Stomach (tissue), 9 donors: ENCODE results near the gene NPAS3. TPM values are rescaled to one million over a fixed set of nuclear protein-coding genes. Genes with fewer than 3 reads are reported as not detected.

ENCODE experiments used
- DNase-seq, 2 donors: peaks; one replicate each; pipeline versions ENCODE4 v3.0.0 to v3.0.0-alpha.2; 2013 to 2019
- H3K27ac ChIP-seq, 5 donors: fragments of 200-600 bp in 4 of 5; sonication (generic) in 4 of 5; one replicate each; pipeline ENCODE4 v1.5.1; 2013 to 2019; ENCODE audit warnings: mild to moderate bottlenecking in 1 of 5, moderate library complexity in 1 of 5
- H3K27me3 ChIP-seq, 3 donors: fragments of 200-600 bp; sonication (generic); one replicate each; pipeline ENCODE4 v1.5.1; 2017 to 2019; ENCODE audit warnings: mixed run types in 1 of 3
- H3K36me3 ChIP-seq, 4 donors: fragments of 200-600 bp; sonication (generic); 1 replicate in 3 of 4; 2 replicates in 1 of 4; pipeline ENCODE4 v1.5.1; 2016 to 2019
- H3K4me1 ChIP-seq, 4 donors: fragments of 200-600 bp; sonication (generic); one replicate each; pipeline ENCODE4 v1.5.1; 2016 to 2019
- H3K4me3 ChIP-seq, 4 donors: fragments of 200-600 bp; sonication (generic) in 3 of 4; one replicate each; pipeline ENCODE4 v1.5.1; 2016 to 2019; ENCODE audit warnings: mild to moderate bottlenecking in 1 of 4
- H3K9me3 ChIP-seq, 4 donors: fragments of 200-600 bp; sonication (generic); one replicate each; pipeline ENCODE4 v1.5.1; 2016 to 2019
- EP300 ChIP-seq: sonication (generic); formaldehyde crosslinking; IDR thresholded peaks from one replicate; pipeline ENCODE4 v1.6.1; 2017; ENCODE audit warnings: antibody characterized with exemption
- POLR2A ChIP-seq, 4 donors: fragments of 450-650 bp; IDR thresholded peaks; one replicate each; pipeline ENCODE4 v1.6.1; 2016; ENCODE audit warnings: antibody characterized with exemption in 4 of 4, control low read depth in 2 of 4, mild to moderate bottlenecking in 1 of 4, moderate library complexity in 1 of 4
- POLR2AphosphoS5 ChIP-seq, 3 donors: sonication (generic); formaldehyde crosslinking; IDR thresholded peaks; one replicate each; pipeline ENCODE4 v1.6.1; 2016; ENCODE audit warnings: antibody characterized with exemption in 3 of 3
- WGBS, 5 donors: extraction: QIAGEN DNeasy Blood & Tissue Kit in 3 of 5; methylation state at CpG; one replicate each; pipeline versions ENCODE4 v1.1.5 to v1.1.7; 2013 to 2018; 5-methylcytosine and 5-hydroxymethylcytosine counted together
- intact Hi-C: fragments of 100-400 bp; cut with DNase I; formaldehyde crosslinking; loops from one replicate; pipeline ENCODE4 v1.15.1; 2023; ENCODE audit warnings: low total_unique reads
- polyA plus RNA-seq, 3 donors: library from polyadenylated mRNA; stranded (reverse); fragments of 200-250 nt; gene quantifications; one replicate each; pipeline ENCODE4 v1.2.3, GENCODE V29; 2013
- total RNA-seq, 5 donors: library from RNA; depleted of rRNA; stranded (reverse); fragments of >200 nt; gene quantifications; one replicate each; pipeline versions ENCODE4 v1.1.0 to v1.2.3, GENCODE V29; 2014 to 2016
- TF ChIP-seq, protein P1 (sequence below), 7 experiments: fragments of 450-650 bp in 4 of 7; fragments of 200-600 bp in 3 of 7; sonication (generic) in 3 of 7; IDR thresholded peaks; one replicate each; pipeline ENCODE4 v1.5.1; 2016 to 2019; ENCODE audit warnings: antibody characterized with exemption in 7 of 7, control low read depth in 2 of 7, mild to moderate bottlenecking in 1 of 7
- donor health status: healthy with polysubstance abuse.
- donor health status: Bipolar disorder and iron deficiency.
- donor health status: healthy.

NPAS3 gene
- total and polyA plus RNA-seq, 8 donors: under 0.01 to 7.9 (median 0.76) TPM; not detected in 1

DNA sequence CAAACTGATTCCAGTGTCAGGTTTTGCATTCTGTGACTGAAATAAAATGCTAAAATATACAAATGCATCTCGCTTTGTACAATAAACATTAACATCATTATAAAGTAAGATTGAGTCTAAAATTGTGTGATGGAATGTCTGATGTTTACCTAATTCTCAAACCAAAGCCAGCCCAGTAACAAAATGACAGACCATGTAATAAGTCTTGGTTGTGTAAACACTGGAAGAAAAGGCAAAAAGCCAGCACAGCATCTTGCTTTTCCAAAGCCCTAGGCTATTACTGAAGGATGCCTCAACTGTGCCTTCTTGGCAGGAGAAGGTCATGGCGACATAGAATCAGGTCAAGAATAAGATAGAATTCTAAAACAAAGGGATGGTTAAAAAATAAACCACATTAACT lies 842.6 kb downstream of the NPAS3 start:
- no peaks in the 10 kb centered on the region for H3K9me3 ChIP-seq
- no peaks in the 10 kb centered on the region for H3K27me3 ChIP-seq
- WGBS, 5 donors: 31 to 62% (median 49%) methylated on average over 2 of the region's 2 CpGs
- no peak overlapping the region for H3K27ac ChIP-seq
- DNase-seq: no peak
- no peak overlapping the region for H3K4me3 ChIP-seq
- intact Hi-C loops: no loop called here
- H3K36me3 ChIP-seq: no peaks in the 10 kb centered on the region
- peaks cover 0 to 22% (median 16%) of the 10 kb centered on the region in 4 donors for H3K4me1 ChIP-seq
- TF ChIP-seq POLR2A (IDR thresholded peaks at IDR 0.05) (no peak), POLR2AphosphoS5 (IDR thresholded peaks at IDR 0.05) (no peak), EP300 (no peak)
- TF ChIP-seq, protein P1, sequence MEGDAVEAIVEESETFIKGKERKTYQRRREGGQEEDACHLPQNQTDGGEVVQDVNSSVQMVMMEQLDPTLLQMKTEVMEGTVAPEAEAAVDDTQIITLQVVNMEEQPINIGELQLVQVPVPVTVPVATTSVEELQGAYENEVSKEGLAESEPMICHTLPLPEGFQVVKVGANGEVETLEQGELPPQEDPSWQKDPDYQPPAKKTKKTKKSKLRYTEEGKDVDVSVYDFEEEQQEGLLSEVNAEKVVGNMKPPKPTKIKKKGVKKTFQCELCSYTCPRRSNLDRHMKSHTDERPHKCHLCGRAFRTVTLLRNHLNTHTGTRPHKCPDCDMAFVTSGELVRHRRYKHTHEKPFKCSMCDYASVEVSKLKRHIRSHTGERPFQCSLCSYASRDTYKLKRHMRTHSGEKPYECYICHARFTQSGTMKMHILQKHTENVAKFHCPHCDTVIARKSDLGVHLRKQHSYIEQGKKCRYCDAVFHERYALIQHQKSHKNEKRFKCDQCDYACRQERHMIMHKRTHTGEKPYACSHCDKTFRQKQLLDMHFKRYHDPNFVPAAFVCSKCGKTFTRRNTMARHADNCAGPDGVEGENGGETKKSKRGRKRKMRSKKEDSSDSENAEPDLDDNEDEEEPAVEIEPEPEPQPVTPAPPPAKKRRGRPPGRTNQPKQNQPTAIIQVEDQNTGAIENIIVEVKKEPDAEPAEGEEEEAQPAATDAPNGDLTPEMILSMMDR (IDR thresholded peaks at IDR 0.05): no peak

DNA sequence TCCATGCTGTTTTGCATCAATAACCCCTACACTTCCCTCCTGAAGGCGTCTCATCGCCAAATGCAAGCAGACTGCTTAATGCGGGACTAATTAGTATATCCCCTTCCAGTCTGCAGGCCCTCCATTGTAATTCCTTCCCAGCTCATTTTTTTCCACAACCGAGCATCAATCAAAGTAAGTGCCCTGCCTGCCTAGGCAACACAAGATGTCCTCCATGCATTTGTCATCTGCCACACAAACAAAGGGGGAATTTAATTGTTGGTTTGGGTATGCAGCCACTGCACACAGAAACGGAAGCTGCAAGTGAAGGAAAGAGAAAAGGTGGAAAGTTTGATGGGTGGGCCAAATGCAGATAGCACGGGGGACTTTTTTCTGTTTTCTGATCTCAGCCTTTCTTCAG lies 844.2 kb downstream of the NPAS3 start:
- no peaks in the 10 kb centered on the region for H3K36me3 ChIP-seq
- no peaks in the 10 kb centered on the region for H3K9me3 ChIP-seq
- no peak overlapping the region for H3K4me3 ChIP-seq
- H3K27ac ChIP-seq: no peak overlapping the region
- TF ChIP-seq POLR2A (IDR thresholded peaks at IDR 0.05) (no peak), POLR2AphosphoS5 (IDR thresholded peaks at IDR 0.05) (no peak), EP300 (no peak)
- peaks cover 0 to 22% (median 16%) of the 10 kb centered on the region in 4 donors for H3K4me1 ChIP-seq
- 94 to 98% (median 96%) methylated on average over 6 of the region's 6 CpGs for WGBS, 5 donors
- no peaks in the 10 kb centered on the region for H3K27me3 ChIP-seq
- DNase-seq: no peak
- intact Hi-C loops: no loop called here

DNA sequence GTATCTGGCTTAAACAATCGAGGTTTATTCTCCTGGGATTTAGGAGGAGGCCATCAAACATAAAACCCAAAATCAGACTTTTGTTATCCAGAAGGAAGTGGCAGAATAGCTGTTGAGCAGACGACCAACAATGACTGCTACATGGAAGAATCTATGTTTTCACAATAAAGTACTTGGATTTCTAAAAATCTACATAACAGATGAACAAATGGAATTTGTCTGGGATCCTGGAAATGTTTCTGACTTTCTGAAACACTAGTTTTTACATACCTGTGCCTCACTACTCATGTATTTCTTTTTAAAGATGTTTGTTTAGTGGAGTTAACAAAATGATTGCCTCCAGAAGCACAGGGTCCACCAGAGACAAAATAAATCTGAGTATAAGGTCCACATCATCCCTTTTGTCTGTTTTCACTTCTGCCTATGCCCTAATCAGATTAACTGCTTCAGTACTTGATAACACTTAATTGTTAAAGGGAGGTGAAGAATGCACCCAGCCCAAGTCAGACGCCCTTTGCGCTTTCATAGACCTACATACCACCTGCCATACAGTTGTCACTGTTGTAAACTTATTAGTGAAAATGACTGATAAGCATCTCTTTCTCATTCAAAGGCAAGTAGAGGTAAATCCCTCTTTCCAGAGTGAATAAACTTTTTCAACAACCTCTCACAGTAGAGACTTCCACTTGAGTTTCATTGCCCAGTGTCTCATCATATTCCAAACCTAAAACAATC lies 847.6 kb downstream of the NPAS3 start:
- H3K36me3 ChIP-seq: no peaks in the 10 kb centered on the region
- DNase-seq: no peak
- intact Hi-C loops: no loop called here
- no peak for TF ChIP-seq EP300
- TF ChIP-seq, protein P1 (IDR thresholded peaks at IDR 0.05): no peak
- TF ChIP-seq POLR2AphosphoS5 (IDR thresholded peaks at IDR 0.05): no peak
- TF ChIP-seq POLR2A (IDR thresholded peaks at IDR 0.05): no peak
- no peak overlapping the region for H3K4me3 ChIP-seq
- 73 to 88% (median 80%) methylated on average over 4 of the region's 4 CpGs for WGBS, 5 donors
- H3K27ac ChIP-seq: no peak overlapping the region
- no peaks in the 10 kb centered on the region for H3K9me3 ChIP-seq
- peaks cover 0 to 4% (median 2%) of the 10 kb centered on the region in 4 donors for H3K4me1 ChIP-seq
- no peaks in the 10 kb centered on the region for H3K27me3 ChIP-seq

DNA sequence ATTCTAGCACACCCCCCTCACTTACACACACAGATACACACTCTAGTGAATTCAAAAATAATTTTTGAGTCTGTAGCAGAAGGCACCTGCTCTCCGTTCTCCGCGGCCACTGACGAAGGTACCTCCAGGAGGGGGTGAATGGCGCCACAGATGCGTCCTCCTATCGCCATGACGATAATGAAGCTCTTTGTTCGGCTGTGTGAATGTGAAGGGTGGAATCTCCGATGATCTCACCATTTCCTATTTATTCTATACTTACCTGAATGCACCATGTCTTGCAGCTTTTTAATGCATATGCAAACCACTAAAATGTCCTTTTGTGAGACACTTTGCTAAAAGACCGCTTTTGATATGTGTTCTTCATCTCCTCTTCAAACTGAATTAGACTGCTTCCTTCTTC lies 849.5 kb downstream of the NPAS3 start:
- Histone ChIP-seq H3K27ac (no peak overlapping the region), H3K4me3 (no peak overlapping the region), H3K9me3 (no peaks in the 10 kb centered on the region), H3K4me1 (peaks cover 0 to 13% (median 6%) of the 10 kb centered on the region in 4 donors), H3K36me3 (no peaks in the 10 kb centered on the region), H3K27me3 (no peaks in the 10 kb centered on the region)
- intact Hi-C loops: no loop called here
- 93 to 97% (median 94%) methylated on average over 11 of the region's 11 CpGs for WGBS, 5 donors
- TF ChIP-seq EP300 (no peak), POLR2A (IDR thresholded peaks at IDR 0.05) (no peak), POLR2AphosphoS5 (IDR thresholded peaks at IDR 0.05) (no peak)
- TF ChIP-seq, protein P1 (IDR thresholded peaks at IDR 0.05): no peak
- DNase-seq: no peak

DNA sequence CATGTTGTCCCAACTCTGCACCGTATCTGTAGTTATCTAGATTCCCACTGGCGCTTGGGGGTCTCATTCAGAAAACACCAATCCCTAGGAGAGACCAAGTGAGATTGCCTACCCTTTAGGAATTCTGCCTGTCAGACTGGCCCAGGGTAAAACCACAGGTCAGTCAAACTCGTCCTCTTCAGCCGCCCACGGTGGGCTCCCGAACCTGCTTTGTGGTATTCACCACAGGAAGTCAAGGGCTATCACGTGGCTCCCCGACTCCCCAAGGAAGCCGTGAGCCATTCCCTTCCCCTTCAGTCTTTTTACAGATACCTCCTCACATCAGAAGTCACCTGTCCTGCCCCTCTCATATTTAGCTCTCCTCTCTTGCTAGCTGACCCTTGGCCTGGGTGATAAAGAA lies 852.3 kb downstream of the NPAS3 start:
- 77 to 91% (median 87%) methylated on average over 9 of the region's 9 CpGs for WGBS, 5 donors
- DNase-seq: no peak
- no peaks in the 10 kb centered on the region for H3K27me3 ChIP-seq
- H3K4me1 ChIP-seq: peaks cover 0 to 24% (median 9%) of the 10 kb centered on the region in 4 donors
- H3K36me3 ChIP-seq: no peaks in the 10 kb centered on the region
- TF ChIP-seq EP300 (no peak), POLR2AphosphoS5 (IDR thresholded peaks at IDR 0.05) (no peak), POLR2A (IDR thresholded peaks at IDR 0.05) (no peak)
- TF ChIP-seq, protein P1 (IDR thresholded peaks at IDR 0.05): no peak
- H3K27ac ChIP-seq: no peak overlapping the region
- H3K4me3 ChIP-seq: no peak overlapping the region
- H3K9me3 ChIP-seq: no peaks in the 10 kb centered on the region
- intact Hi-C loops: loop anchor here (5.0 kb wide), 1 partner anchor 1214 kb away; no protein-coding TSS in a partner anchor
